ENCODE measurements around the gene POLR3K.

GRCh38 chr16:60166-60565, 6.8 kb upstream of the POLR3K start:
- TF ChIP-seq ZNF138 (CRISPR knock-in tag; conservative IDR thresholded peaks at IDR 0.05) (no peak), CTCF (IDR thresholded peaks at IDR 0.05) (no peak), NR3C1 (CRISPR knock-in tag; conservative IDR thresholded peaks at IDR 0.05; ENCODE audit: low read depth) (no peak), GRHL2 (CRISPR knock-in tag; IDR thresholded peaks at IDR 0.05; ENCODE audit: insufficient replicate concordance, severe bottlenecking) (no peak), ZNF232 (CRISPR knock-in tag; IDR thresholded peaks at IDR 0.05) (no peak), MAX (CRISPR knock-in tag; IDR thresholded peaks at IDR 0.05) (no peak), TEAD4 (CRISPR knock-in tag; IDR thresholded peaks at IDR 0.05) (no peak)
